GM13976 (cell line): ENCODE results near the gene FBN3.
"Not testable (repeated sequence)": the region's sequence is repeated elsewhere in the genome, so short reads cannot be mapped to it uniquely, and the experiment has no call there.

Experiments
- DNase-seq: peaks from one replicate; pipeline ENCODE4 v3.0.0; 2012; ENCODE audit warnings: low spot score
- CTCF ChIP-seq: IDR thresholded peaks from 2 replicates; pipeline ENCODE4 v1.5.1; 2012; ENCODE audit warnings: borderline replicate concordance, mild to moderate bottlenecking; ENCODE audit not compliant: insufficient read depth; ENCODE audit errors: extremely low read depth, missing control alignments, control extremely low read depth
- in situ Hi-C: fragments of 300-500 bp; cut with MboI; formaldehyde crosslinking; loops from one replicate; pipeline ENCODE4 v1.12.0; 2022; ENCODE audit warnings: low sequenced_read_pairs, mixed read lengths, inconsistent platforms; ENCODE audit not compliant: unreplicated experiment

The FBN3 gene

DNA sequence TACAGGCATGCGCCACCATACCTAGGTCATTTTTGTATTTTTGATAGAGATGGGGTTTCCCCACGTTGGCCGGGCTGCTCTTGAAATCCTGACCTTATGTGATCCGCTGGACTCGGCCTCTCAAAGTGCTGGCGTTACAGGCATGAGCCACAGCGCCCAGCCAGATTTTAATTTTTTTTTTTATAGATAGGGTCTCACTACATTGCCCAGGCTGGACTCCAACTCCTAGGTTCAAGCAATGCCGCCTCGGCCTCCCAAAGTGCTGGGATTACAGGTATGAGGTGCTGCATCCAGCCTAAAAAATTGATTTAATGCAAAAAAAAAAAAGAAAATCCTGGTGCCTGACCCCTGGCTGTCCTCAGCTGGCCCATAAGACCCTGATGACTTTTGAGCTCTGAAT, 34.9 kb upstream of the FBN3 start:
- no peak for TF ChIP-seq CTCF
- no peak for DNase-seq
- in situ Hi-C loops: no loop called here

DNA sequence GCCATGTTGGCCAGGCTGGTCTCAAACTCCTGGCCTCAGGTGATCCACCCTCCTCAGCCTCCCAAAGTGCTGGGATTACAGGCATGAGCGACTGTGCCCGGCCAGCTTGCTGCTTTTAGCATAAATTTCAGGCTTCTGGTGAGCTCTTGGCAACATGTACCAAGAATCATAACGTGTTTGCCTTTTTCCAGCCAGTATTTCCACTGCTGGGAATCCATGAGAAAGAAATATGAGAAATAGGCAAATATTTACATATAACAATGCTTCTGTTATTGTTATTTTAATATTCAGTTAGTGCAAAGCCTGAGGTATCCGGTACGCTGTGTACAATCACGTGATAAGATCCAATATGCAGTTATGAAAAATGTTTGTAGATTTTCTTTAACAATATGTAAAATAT, 30.6 kb upstream of the FBN3 start:
- in situ Hi-C loops: no loop called here
- no peak for TF ChIP-seq CTCF
- no peak for DNase-seq

DNA sequence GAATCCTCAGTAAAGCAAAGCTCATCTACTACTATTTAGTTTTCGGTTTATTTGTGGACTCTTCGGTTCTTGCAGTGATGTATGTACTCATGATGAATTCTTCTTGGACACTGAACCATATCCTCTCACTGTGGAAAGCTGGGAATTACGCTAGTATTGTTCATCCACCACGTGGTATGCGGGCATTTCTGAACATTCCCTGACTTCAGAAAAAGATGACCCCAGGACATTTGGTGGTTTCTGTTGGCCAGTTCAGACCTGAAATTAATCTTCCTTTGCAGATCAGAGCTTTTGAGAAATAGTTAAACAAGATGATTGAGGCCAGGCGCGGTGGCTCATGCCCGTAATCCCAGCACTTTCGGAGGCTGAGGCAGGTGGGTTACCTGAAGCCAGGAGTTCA, 25.3 kb upstream of the FBN3 start:
- in situ Hi-C loops: no loop called here
- DNase-seq: no peak
- TF ChIP-seq CTCF: no peak

DNA sequence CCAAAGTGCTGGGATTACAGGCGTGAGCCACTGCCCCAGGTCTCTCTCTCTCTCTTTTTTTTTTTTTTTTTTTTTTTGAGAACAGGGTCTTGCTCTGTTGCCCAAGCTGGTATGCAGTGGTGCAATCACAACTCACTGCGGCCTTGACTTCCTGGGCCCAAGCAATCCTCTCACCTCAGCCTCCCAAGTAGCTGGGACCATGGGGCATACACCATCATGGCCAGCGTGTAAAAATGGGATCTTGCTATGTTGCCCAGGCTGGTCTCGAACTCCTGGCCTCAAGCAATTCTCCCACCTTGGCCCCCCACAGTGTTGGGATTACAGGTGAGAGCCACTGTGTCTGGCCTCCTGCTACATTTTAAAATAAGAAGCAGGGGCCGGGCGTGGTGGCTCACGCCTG, 19.1 kb upstream of the FBN3 start:
- no peak for TF ChIP-seq CTCF
- in situ Hi-C loops: no loop called here
- DNase-seq: no peak

DNA sequence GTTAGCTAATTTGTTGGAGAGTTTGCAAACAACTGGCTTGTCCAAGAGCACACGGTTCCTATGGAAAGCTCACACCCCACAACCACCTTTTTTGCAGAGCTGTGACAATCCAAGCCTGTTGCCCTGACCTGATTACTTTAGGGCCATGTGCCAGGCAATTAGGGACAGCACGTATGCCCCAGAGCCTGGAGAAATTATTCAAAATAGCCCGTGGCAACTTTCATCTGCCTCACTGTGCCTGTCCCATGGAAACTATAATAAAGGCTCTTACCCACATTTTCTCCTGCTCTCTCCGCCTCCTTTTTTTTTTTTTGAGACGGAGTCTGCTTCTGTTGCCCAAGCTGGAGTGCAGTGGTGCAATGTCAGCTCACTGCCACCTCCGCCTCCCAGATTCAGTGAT, 18.6 kb upstream of the FBN3 start:
- in situ Hi-C loops: no loop called here
- no peak for TF ChIP-seq CTCF
- no peak for DNase-seq

DNA sequence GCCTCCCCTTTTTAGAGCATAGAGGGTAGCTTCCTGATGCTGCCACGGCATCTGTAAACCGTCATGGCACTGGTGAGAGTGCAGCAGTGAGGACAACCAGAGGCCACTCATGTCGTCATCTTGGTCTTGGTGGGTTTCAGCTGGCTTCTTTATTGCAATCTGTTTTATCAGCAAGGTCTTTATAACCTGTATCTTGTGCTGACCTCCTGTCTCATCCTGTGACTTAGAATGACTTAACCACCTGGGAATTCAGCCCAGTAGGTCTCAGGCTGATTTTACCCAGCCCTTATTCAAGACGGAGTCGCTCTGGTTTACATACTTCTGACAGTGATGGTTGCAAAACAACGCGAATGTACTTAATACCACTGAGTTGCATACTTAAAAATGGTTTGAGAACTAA, 14.4 kb upstream of the FBN3 start:
- DNase-seq: no peak
- in situ Hi-C loops: no loop called here
- TF ChIP-seq CTCF: no peak

DNA sequence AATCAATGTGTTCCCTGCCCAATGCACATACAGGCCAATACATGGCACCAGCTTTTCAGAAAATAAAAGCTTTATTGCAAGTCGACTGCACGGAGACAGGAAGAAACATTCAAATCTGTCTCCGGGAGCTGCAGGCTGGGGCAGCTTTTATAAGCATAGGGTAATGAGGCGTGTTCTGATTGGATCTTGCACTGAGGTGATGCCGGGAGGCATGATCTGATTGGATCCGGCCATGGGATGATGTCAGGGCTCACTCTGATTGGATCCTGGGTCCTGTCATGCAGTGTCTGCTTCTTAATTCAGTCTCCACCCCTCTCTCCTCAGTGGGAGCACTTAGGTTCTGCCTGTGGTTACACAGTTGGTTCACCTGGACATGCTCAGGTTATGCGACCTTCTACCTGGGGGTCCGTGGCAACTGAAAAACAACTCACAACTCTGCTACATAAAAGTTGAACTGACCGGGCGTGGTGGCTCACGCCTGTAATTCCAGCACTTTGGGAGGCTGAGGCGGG, 11.8 kb upstream of the FBN3 start:
- in situ Hi-C loops: no loop called here
- DNase-seq: peak; percentile 44
- no peak for TF ChIP-seq CTCF

DNA sequence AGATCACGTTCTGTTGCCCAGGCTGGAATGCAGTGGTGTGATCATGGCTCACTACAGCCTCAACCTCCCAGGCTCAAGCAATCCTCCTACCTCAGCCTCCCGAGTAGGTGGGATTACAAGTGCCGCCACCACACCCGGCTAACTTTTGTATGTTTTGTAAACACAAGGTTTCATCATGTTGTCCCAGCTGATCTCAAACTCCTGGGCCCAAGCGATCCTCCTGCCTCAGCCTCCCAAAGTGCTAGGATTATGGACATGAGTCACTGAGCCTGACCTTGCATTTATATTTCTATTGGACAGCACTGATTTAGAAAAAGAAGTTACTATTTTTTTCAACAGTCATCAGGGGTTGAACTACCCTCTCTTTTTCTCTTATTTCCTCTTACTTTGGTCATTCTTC, 9.9 kb upstream of the FBN3 start:
- in situ Hi-C loops: loop anchor here (10.0 kb wide), 1 partner anchor 95 kb away; no protein-coding TSS in a partner anchor
- not testable (repeated sequence) for DNase-seq
